SK-N-SH (cell line): ENCODE data around the gene CYBC1. TPM values are rescaled to one million over a fixed set of nuclear protein-coding genes. Genes with fewer than 3 reads are reported as not detected.

Experiments used
- CTCF ChIA-PET: fragments of 300-600, 350-600 bp; formaldehyde crosslinking; extraction: SDS; loops from one replicate; lab custom pipeline; 2021; lab: Yijun Ruan, JAX
- POLR2A ChIA-PET: fragments of 350-600 bp; sonication (Branson Sonifier 250); formaldehyde crosslinking; extraction: SDS; loops from one replicate; lab custom pipeline; 2020; ENCODE audit warnings: antibody characterized with exemption, inconsistent platforms; lab: Yijun Ruan, JAX
- DNase-seq: peaks from one replicate; pipeline ENCODE4 v3.0.0; 2012
- H2AFZ ChIP-seq: fragments of 200-600 bp; sonication (generic); 2 replicates; pipeline ENCODE4 v1.8.1; 2016; ENCODE audit warnings: antibody characterized with exemption, mild to moderate bottlenecking, low read depth
- H3F3A ChIP-seq: fragments of 200-600 bp; sonication (generic); replicated peaks from 2 replicates; pipeline ENCODE3; 2016; ENCODE audit warnings: antibody characterized with exemption, mild to moderate bottlenecking; ENCODE audit not compliant: insufficient read depth
- H3K27ac ChIP-seq, 2 experiments: fragments of 200-500 bp in 1 of 2; fragments of 200-600 bp in 1 of 2; sonication (Bioruptor generic) in 1 of 2; sonication (generic), shearing (Covaris generic) in 1 of 2; 2 replicates each; pipeline versions ENCODE4 v1.5.1 to v1.6.1; 2014 to 2016; ENCODE audit warnings: low read depth in 2 of 2, inconsistent platforms in 1 of 2, low read length in 1 of 2, mild to moderate bottlenecking in 1 of 2, mixed read lengths in 1 of 2
- H3K27me3 ChIP-seq: fragments of 200-600 bp; sonication (generic), shearing (Covaris generic); 2 replicates; pipeline ENCODE4 v1.6.1; 2016; ENCODE audit warnings: mixed run types; ENCODE audit not compliant: insufficient read depth
- H3K36me3 ChIP-seq, 2 experiments: fragments of 200-500 bp in 1 of 2; fragments of 200-600 bp in 1 of 2; sonication (Bioruptor generic) in 1 of 2; sonication (generic) in 1 of 2; replicated peaks in 1 of 2; 2 replicates each; pipeline versions ENCODE3 to v1.5.1; 2014 to 2016; ENCODE audit warnings: low read length in 1 of 2, mild to moderate bottlenecking in 1 of 2; ENCODE audit not compliant: insufficient read depth in 2 of 2, control insufficient read depth in 1 of 2
- H3K4me1 ChIP-seq, 2 experiments: fragments of 200-500 bp in 1 of 2; fragments of 200-600 bp in 1 of 2; sonication (Bioruptor generic) in 1 of 2; sonication (generic), shearing (Covaris generic) in 1 of 2; 2 replicates each; pipeline versions ENCODE4 v1.5.1 to v1.6.1; 2014 to 2016; ENCODE audit warnings: low read depth in 1 of 2, low read length in 1 of 2, mixed run types in 1 of 2; ENCODE audit not compliant: insufficient read depth in 2 of 2, control insufficient read depth in 1 of 2
- H3K4me2 ChIP-seq: fragments of 200-600 bp; sonication (generic), shearing (Covaris generic); 2 replicates; pipeline ENCODE4 v1.6.1; 2017; ENCODE audit warnings: mixed run types
- H3K4me3 ChIP-seq, 2 experiments: fragments of 200-500 bp in 1 of 2; fragments of 200-600 bp in 1 of 2; sonication (Bioruptor generic) in 1 of 2; sonication (generic), shearing (Covaris generic) in 1 of 2; 2 replicates each; pipeline versions ENCODE4 v1.5.1 to v1.8.1; 2014 to 2016; ENCODE audit warnings: low read depth in 2 of 2, inconsistent platforms in 1 of 2, low read length in 1 of 2, mild to moderate bottlenecking in 1 of 2, mixed read lengths in 1 of 2, moderate library complexity in 1 of 2
- H3K79me2 ChIP-seq: fragments of 200-600 bp; sonication (generic); 2 replicates; pipeline ENCODE4 v1.8.1; 2017; ENCODE audit warnings: mild to moderate bottlenecking; ENCODE audit not compliant: insufficient read depth
- H3K9ac ChIP-seq: fragments of 200-600 bp; sonication (generic); 2 replicates; pipeline ENCODE4 v1.6.1; 2017; ENCODE audit warnings: mixed run types
- H3K9me2 ChIP-seq: fragments of 200-600 bp; sonication (generic); 2 replicates; pipeline ENCODE4 v1.6.1; 2017; ENCODE audit warnings: mixed run types
- H3K9me3 ChIP-seq: fragments of 200-600 bp; sonication (generic); 2 replicates; pipeline ENCODE4 v1.6.1; 2017; ENCODE audit warnings: mixed run types, mild to moderate bottlenecking, moderate library complexity
- H4K20me1 ChIP-seq: fragments of 200-600 bp; sonication (generic); 2 replicates; pipeline ENCODE4 v1.6.1; 2017; ENCODE audit warnings: mild to moderate bottlenecking, mixed run types; ENCODE audit not compliant: insufficient read depth
- CHD2 ChIP-seq: fragments of 150-350 bp; IDR thresholded peaks from 2 replicates; pipeline ENCODE4 v1.6.1; 2018; ENCODE audit warnings: low read length; ENCODE audit not compliant: partially characterized antibody
- EP300 ChIP-seq, 2 experiments: IDR thresholded peaks; 2 replicates each; pipeline versions ENCODE4 v1.4.0 to v1.6.1; 2012; ENCODE audit warnings: borderline replicate concordance in 1 of 2, low read depth in 1 of 2, low read length in 1 of 2
- FOSL2 ChIP-seq: IDR thresholded peaks from 2 replicates; pipeline ENCODE4 v1.4.0; 2012; ENCODE audit warnings: low read depth, mild to moderate bottlenecking, moderate library complexity, borderline replicate concordance
- GATA2 ChIP-seq: sonication (generic); formaldehyde crosslinking; IDR thresholded peaks from 2 replicates; pipeline ENCODE4 v1.5.0; 2020; ENCODE audit warnings: mild to moderate bottlenecking, missing genetic modification reagents
- RAD21 ChIP-seq: IDR thresholded peaks from 2 replicates; pipeline ENCODE4 v1.6.1; 2012; ENCODE audit warnings: mild to moderate bottlenecking, low read length
- RCOR1 ChIP-seq: fragments of 150-350 bp; IDR thresholded peaks from 2 replicates; pipeline ENCODE4 v1.6.1; 2017; ENCODE audit warnings: antibody characterized with exemption, low read length
- RFX5 ChIP-seq: IDR thresholded peaks from 2 replicates; pipeline ENCODE4 v1.6.1; 2012; ENCODE audit warnings: mild to moderate bottlenecking, improper control_type of control experiment, low read length
- TEAD4 ChIP-seq: IDR thresholded peaks from 2 replicates; pipeline ENCODE4 v1.4.0; 2012; ENCODE audit warnings: mild to moderate bottlenecking, borderline replicate concordance; ENCODE audit not compliant: insufficient read depth
- WGBS: methylation state at CpG from one replicate; pipeline ENCODE4 v1.1.6; 2017; ENCODE audit warnings: low lambda C conversion rate; 5-methylcytosine and 5-hydroxymethylcytosine counted together
- polyA plus RNA-seq, 3 experiments: library from polyadenylated mRNA; depleted of rRNA; stranded (reverse); fragments of >200 nt; gene quantifications; 2 replicates each; pipeline ENCODE4 v1.2.3, GENCODE V29; 2012
- TF ChIP-seq, protein P1 (sequence below): fragments of 150-350 bp; IDR thresholded peaks from 2 replicates; pipeline ENCODE4 v1.6.1; 2017; ENCODE audit warnings: antibody characterized with exemption, low read length, low read depth, borderline replicate concordance
- TF ChIP-seq, protein P2 (sequence below): IDR thresholded peaks from 2 replicates; pipeline ENCODE4 v1.4.0; 2012; ENCODE audit warnings: low read depth

CYBC1 gene
- polyA plus RNA-seq, 1 of the 3 experiments (the other 2 are of a cell fraction) = 165 TPM

DNA sequence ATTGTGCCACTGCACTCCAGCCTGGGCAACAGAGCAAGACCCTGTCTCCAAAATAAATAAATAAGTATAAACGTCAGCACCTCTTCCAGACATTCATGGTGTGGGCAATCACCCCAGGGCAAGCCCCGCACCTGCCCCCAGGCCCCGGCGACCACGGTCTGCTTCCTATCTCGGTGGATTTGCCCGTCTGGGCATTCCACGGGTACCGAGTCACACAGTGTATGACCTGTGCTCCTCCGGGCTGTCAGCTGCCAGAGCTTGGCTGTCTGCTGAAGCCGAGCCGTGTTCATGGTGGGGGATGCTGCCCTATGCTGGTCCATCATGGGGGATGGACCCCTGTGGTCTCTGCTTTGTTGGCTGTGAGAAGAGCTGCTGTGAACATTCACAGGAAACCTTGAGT is 15.4 kb downstream of the CYBC1 start:
- no peaks in the 10 kb centered on the region for H4K20me1 ChIP-seq
- ChIA-PET POLR2A (no interaction called here), CTCF (interaction anchor here (1.1 to 2.3 kb wide), 2 partner anchors 11 to 16 kb away, joined by 4 to 6 read pairs; no protein-coding TSS in a partner anchor)
- no peak overlapping the region for H3K27ac ChIP-seq
- H3K79me2 ChIP-seq = no peaks in the 10 kb centered on the region
- TF ChIP-seq FOSL2 (0 out of 2 replicates have a peak, but pooled peaks have one; percentile 16), RCOR1 (no peak), EP300 (IDR thresholded peaks at IDR 0.05; ENCODE audit: borderline replicate concordance in 1 of 2, low read depth in 1 of 2, low read length in 1 of 2) (no peak), TEAD4 (no peak)
- TF ChIP-seq, protein P1, sequence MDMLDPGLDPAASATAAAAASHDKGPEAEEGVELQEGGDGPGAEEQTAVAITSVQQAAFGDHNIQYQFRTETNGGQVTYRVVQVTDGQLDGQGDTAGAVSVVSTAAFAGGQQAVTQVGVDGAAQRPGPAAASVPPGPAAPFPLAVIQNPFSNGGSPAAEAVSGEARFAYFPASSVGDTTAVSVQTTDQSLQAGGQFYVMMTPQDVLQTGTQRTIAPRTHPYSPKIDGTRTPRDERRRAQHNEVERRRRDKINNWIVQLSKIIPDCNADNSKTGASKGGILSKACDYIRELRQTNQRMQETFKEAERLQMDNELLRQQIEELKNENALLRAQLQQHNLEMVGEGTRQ = no peak
- H3K9me3 ChIP-seq = no peaks in the 10 kb centered on the region
- H3K4me2 ChIP-seq = no peak overlapping the region
- WGBS = 65% methylated on average over 12 of the region's 12 CpGs
- H3K9ac ChIP-seq = no peak overlapping the region
- no peak overlapping the region for H3K4me3 ChIP-seq
- H3K36me3 ChIP-seq = peaks cover 0 to 8% of the 10 kb centered on the region in 2 experiments
- H3K27me3 ChIP-seq = no peaks in the 10 kb centered on the region
- H3K9me2 ChIP-seq = no peaks in the 10 kb centered on the region
- no peaks in the 10 kb centered on the region for H3F3A ChIP-seq
- no peak for DNase-seq
- no peaks in the 10 kb centered on the region; a peak in 1 of 4 replicates for H3K4me1 ChIP-seq
- no peak overlapping the region for H2AFZ ChIP-seq

DNA sequence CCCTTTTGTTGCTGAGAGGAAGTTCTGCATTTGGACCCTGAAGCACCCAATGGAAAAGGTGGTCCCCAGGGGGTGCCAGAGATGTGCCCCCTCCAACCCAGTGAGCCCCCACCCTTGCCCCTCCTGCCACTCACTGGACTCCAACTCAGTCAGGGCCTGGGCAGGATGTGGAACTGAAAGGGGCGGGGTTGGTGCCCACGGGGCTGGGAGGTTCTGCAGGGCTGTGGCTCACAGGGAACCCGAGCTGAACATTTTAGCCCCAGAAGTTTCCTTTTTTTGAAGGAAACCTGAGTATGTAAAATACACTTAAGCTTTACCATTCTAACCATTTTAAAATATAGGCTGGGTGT is 16.4 kb downstream of the CYBC1 start:
- Histone ChIP-seq H3K4me3 (no peak overlapping the region), H3K9me2 (no peaks in the 10 kb centered on the region), H3K9ac (no peak overlapping the region), H3K4me2 (no peak overlapping the region), H3K9me3 (no peaks in the 10 kb centered on the region), H3F3A (no peaks in the 10 kb centered on the region), H2AFZ (no peak overlapping the region), H3K79me2 (no peaks in the 10 kb centered on the region), H3K27me3 (no peaks in the 10 kb centered on the region), H3K4me1 (no peaks in the 10 kb centered on the region; a peak in 1 of 4 replicates), H3K27ac (no peak overlapping the region), H4K20me1 (no peaks in the 10 kb centered on the region), H3K36me3 (peaks cover 0 to 4% of the 10 kb centered on the region in 2 experiments)
- ChIA-PET CTCF (interaction anchor here (2.1 kb wide), 1 partner anchor 12 kb away, joined by 4 read pairs; no protein-coding TSS in a partner anchor), POLR2A (no interaction called here)
- TF ChIP-seq GATA2 = no peak
- TF ChIP-seq, protein P2, sequence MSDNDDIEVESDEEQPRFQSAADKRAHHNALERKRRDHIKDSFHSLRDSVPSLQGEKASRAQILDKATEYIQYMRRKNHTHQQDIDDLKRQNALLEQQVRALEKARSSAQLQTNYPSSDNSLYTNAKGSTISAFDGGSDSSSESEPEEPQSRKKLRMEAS = no peak
- no peak for TF ChIP-seq RFX5
- no peak for TF ChIP-seq RAD21
- TF ChIP-seq CHD2 = no peak
- no peak for TF ChIP-seq FOSL2
- TF ChIP-seq RCOR1 = no peak
- 78% methylated on average over 3 of the region's 3 CpGs for WGBS
- no peak for DNase-seq
